GM23338 (cell line): ENCODE results near the gene KCNK1. TPM values are rescaled to one million over a fixed set of nuclear protein-coding genes. Genes with fewer than 3 reads are reported as not detected.

ENCODE experiments used
- ATAC-seq: fragments of 200-7000 bp; cut with Tn5 transposase; 3 replicates; pipeline ENCODE4 v1.9.1; 2020
- DNase-seq: peaks from one replicate; pipeline ENCODE4 v3.0.0-alpha.2; 2015; ENCODE audit warnings: low spot score
- H2AFZ ChIP-seq: fragments of 200-600 bp; sonication (generic); 2 replicates; pipeline ENCODE4 v1.8.0; 2016; ENCODE audit warnings: antibody characterized with exemption, mild to moderate bottlenecking, moderate library complexity
- H3F3A ChIP-seq: fragments of 200-600 bp; sonication (generic); replicated peaks from 2 replicates; pipeline ENCODE4 v1.8.0; 2017; ENCODE audit warnings: antibody characterized with exemption, mixed run types, low read depth
- H3K27ac ChIP-seq: fragments of 200-600 bp; sonication (generic); 2 replicates; pipeline ENCODE4 v1.6.1; 2016; ENCODE audit warnings: low read depth
- H3K27me3 ChIP-seq: fragments of 200-600 bp; sonication (generic); 2 replicates; pipeline ENCODE4 v1.8.0; 2016; ENCODE audit warnings: mild to moderate bottlenecking, mixed run types, moderate library complexity; ENCODE audit not compliant: insufficient read depth
- H3K36me3 ChIP-seq: fragments of 200-600 bp; sonication (generic); 2 replicates; pipeline ENCODE4 v1.8.0; 2016; ENCODE audit warnings: mild to moderate bottlenecking; ENCODE audit not compliant: insufficient read depth
- H3K4me1 ChIP-seq: fragments of 200-600 bp; sonication (generic); 2 replicates; pipeline ENCODE4 v1.8.0; 2016; ENCODE audit warnings: mild to moderate bottlenecking, moderate library complexity; ENCODE audit not compliant: insufficient read depth
- H3K4me2 ChIP-seq: fragments of 200-600 bp; sonication (generic); 2 replicates; pipeline ENCODE4 v1.7.1; 2017; ENCODE audit warnings: mixed run types
- H3K4me3 ChIP-seq: fragments of 200-600 bp; sonication (generic); 2 replicates; pipeline ENCODE4 v1.6.1; 2016; ENCODE audit warnings: mixed run types
- H3K79me2 ChIP-seq: fragments of 200-600 bp; sonication (generic); replicated peaks from 2 replicates; pipeline ENCODE4 v1.8.0; 2017; ENCODE audit warnings: mild to moderate bottlenecking; ENCODE audit not compliant: insufficient read depth
- H3K9me2 ChIP-seq: fragments of 200-600 bp; sonication (generic); 2 replicates; pipeline ENCODE4 v1.8.0; 2017; ENCODE audit not compliant: insufficient read depth
- H4K20me1 ChIP-seq: fragments of 200-600 bp; sonication (generic); replicated peaks from 2 replicates; pipeline ENCODE4 v1.8.0; 2017; ENCODE audit warnings: mild to moderate bottlenecking; ENCODE audit not compliant: insufficient read depth
- H3K27ac Mint-ChIP-seq: 2 replicates; pipeline ENCODE4 v1.8.0; 2020; ENCODE audit warnings: inconsistent platforms, mild to moderate bottlenecking, moderate library complexity, mixed read lengths
- H3K27me3 Mint-ChIP-seq: 3 replicates; pipeline ENCODE4 v1.8.0; 2022; ENCODE audit warnings: low read depth, mild to moderate bottlenecking, moderate library complexity, mixed read lengths, inconsistent platforms; ENCODE audit not compliant: insufficient read depth, poor library complexity
- H3K36me3 Mint-ChIP-seq: 3 replicates; pipeline ENCODE4 v1.8.0; 2021; ENCODE audit warnings: low read depth, mild to moderate bottlenecking, inconsistent platforms, moderate library complexity, mixed read lengths
- H3K4me1 Mint-ChIP-seq: 3 replicates; pipeline ENCODE4 v1.8.0; 2020; ENCODE audit warnings: mild to moderate bottlenecking, inconsistent platforms, mixed read lengths
- H3K4me3 Mint-ChIP-seq: 3 replicates; pipeline ENCODE4 v1.8.0; 2021; ENCODE audit warnings: moderate library complexity, mild to moderate bottlenecking, inconsistent platforms, mixed read lengths
- H3K9me3 Mint-ChIP-seq: 3 replicates; pipeline ENCODE4 v1.8.0; 2020; ENCODE audit warnings: moderate library complexity, mild to moderate bottlenecking, inconsistent platforms, mixed read lengths
- CREB1 ChIP-seq: fragments of 250-450 bp; sonication (Bioruptor Pico); IDR thresholded peaks from 2 replicates; pipeline ENCODE4 v1.5.0; 2020; ENCODE audit warnings: low read depth, mild to moderate bottlenecking, moderate library complexity
- CTCF ChIP-seq, 2 experiments: fragments of 200-600 bp in 1 of 2; sonication (generic) in 1 of 2; conservative IDR thresholded peaks; 2 replicates each; pipeline versions ENCODE4 v1.5.1 to v1.6.1; 2016 to 2017; ENCODE audit warnings: antibody characterized with exemption in 2 of 2, low read depth in 2 of 2, mild to moderate bottlenecking in 2 of 2, moderate library complexity in 1 of 2
- NANOG ChIP-seq: IDR thresholded peaks from 2 replicates; pipeline ENCODE4 v1.6.1; 2016; ENCODE audit warnings: antibody characterized with exemption, borderline replicate concordance
- REST ChIP-seq: IDR thresholded peaks from one replicate; pipeline ENCODE4 v1.6.1; 2018; ENCODE audit warnings: antibody characterized with exemption; ENCODE audit not compliant: unreplicated experiment
- ZNF331 ChIP-seq: fragments of 250-450 bp; sonication (Bioruptor Pico); IDR thresholded peaks from 2 replicates; pipeline ENCODE4 v1.5.0; 2020; ENCODE audit warnings: low read depth, mild to moderate bottlenecking, moderate library complexity
- ZNF462 ChIP-seq: fragments of 250-450 bp; sonication (Bioruptor Pico); IDR thresholded peaks from 2 replicates; pipeline ENCODE4 v1.5.0; 2020; ENCODE audit warnings: mild to moderate bottlenecking, moderate library complexity
- polyA plus RNA-seq: library from polyadenylated mRNA; unstranded; fragments of >200 nt; fragmentation: Nextera tagmentation; extraction: Ambion mirVana; gene quantifications from 2 replicates; pipeline ENCODE4 v1.2.1, GENCODE V29; 2016
- total RNA-seq: library from RNA; depleted of rRNA; stranded (reverse); fragments of >200 nt; shearing (Covaris generic); gene quantifications from 2 replicates; pipeline ENCODE4 v1.2.3, GENCODE V29; 2014

The KCNK1 gene
- total and polyA plus RNA-seq, 2 experiments from 2014 or later, result 10.1 to 12.7 TPM

- ATAC-seq (no peak), DNase-seq (no peak)
- no peaks in the 10 kb centered on the region for H3K79me2 ChIP-seq
- Mint-ChIP-seq H3K27ac (no peak overlapping the region), H3K36me3 (no peaks in the 10 kb centered on the region), H3K4me1 (peaks cover 15% of the 10 kb centered on the region), H3K4me3 (no peak overlapping the region), H3K9me3 (peaks cover 3% of the 10 kb centered on the region; the same call in 1 of the 3 replicates), H3K27me3 (peaks cover 1% of the 10 kb centered on the region)
- no peak overlapping the region for H3K4me2 ChIP-seq
- no peaks in the 10 kb centered on the region for H3F3A ChIP-seq
- H2AFZ ChIP-seq, result no peak overlapping the region
- peaks cover 6% of the 10 kb centered on the region; the same call in 1 of the 2 replicates for H3K9me2 ChIP-seq
- TF ChIP-seq CREB1 (CRISPR knock-in tag) (no peak), REST (no peak), NANOG (no peak), ZNF331 (CRISPR knock-in tag) (no peak), ZNF462 (CRISPR knock-in tag) (no peak), CTCF (conservative IDR thresholded peaks at IDR 0.05; ENCODE audit: low read depth in 2 of 2) (no peak)
- H3K4me3 ChIP-seq, result no peak overlapping the region
- no peaks in the 10 kb centered on the region for H3K36me3 ChIP-seq
- no peaks in the 10 kb centered on the region for H4K20me1 ChIP-seq
- no peaks in the 10 kb centered on the region for H3K27me3 ChIP-seq
- H3K4me1 ChIP-seq, result peaks cover 10% of the 10 kb centered on the region; the same call in 1 of the 2 replicates
- no peak overlapping the region for H3K27ac ChIP-seq
Observed at GRCh38 chr1:233704898-233705723, 91.2 kb downstream of the KCNK1 start.
